GM21381 (cell line): ENCODE measurements around the gene CHMP1B.
"Not testable (repeated sequence)": the region's sequence is repeated elsewhere in the genome, so short reads cannot be mapped to it uniquely, and the experiment has no call there.

Source experiments
- ATAC-seq: cut with Tn5 transposase; IDR thresholded peaks from one replicate; pipeline ENCODE4 v1.9.1; 2021; ENCODE audit warnings: mild to moderate bottlenecking, moderate library complexity; ENCODE audit not compliant: unreplicated experiment

The CHMP1B gene

DNA sequence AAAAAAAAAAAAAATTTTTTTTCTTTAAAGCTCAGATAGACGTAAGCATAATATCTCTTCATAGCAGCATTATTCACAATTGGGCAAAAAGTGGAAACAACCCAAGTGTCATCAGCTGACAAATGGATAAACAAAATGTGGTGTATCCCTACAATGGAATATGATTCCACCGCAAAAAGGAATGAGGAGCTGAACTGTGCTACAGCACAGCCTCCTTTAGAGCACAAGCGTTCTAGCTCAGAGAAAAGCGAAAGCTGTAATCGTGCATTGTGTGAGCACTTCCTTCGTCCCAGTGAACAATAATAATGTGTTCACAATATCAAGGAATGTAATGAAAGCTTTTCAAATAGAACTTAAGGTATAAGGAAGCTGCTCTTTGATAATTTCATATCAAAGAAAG is 11.7 kb upstream of the CHMP1B start:
- ATAC-seq: no peak

DNA sequence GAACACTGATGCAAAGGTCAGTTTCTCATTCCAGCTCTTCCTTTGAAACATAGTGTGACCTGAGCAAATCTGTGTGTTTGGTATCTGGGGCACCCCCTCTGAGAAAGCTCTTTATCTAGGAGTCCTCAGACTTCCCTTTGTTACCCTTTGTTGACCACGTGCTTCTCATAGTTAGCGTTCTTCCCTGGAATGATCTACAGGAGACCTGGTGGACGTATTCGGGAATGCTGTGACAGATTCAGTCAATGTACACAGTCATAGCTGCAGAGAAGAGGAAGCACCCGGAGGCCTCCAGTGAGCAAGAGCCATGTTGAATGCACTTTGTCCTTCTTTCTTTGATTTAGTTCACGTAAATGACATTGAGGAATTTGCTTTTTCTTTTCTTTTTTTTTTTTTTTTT is 10.7 kb upstream of the CHMP1B start:
- ATAC-seq: no peak

DNA sequence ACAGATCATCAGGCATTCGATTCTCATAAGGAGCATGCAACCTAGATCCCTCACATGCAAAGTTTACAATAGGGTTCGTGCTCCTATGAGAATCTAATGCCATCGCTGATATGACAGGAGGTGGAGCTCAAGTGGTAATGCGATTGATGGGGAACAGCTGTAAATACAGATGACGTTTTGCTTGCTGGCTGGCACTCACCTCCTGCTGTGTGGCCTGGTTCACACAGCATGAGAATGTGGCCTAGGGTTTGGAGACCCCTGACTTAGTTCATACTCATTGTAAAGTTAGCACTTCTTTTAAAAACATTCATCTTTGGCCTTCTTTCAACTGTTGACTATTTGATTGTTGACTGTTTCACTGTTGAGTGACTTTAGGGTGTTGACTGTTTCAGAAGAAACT is 8.7 kb upstream of the CHMP1B start:
- ATAC-seq: no peak

DNA sequence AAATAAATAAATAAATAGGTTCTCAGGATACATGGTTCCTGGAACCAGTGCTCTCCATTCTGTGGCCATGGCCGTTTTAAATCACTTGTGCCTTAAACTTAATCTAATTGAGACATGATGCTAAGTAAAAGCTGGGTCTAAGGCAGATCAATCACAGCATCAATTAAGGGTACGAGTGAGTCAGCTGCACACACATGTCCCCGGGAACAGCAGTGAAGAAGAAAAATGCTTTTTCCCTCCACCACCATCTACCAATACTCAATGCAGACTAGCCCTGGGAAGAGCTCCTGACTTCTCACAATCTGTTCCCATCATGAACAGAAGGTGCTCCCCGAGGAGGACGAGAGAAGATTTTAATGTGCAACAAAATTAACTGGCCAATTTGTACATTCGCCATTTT is 6.8 kb upstream of the CHMP1B start:
- ATAC-seq: no peak

DNA sequence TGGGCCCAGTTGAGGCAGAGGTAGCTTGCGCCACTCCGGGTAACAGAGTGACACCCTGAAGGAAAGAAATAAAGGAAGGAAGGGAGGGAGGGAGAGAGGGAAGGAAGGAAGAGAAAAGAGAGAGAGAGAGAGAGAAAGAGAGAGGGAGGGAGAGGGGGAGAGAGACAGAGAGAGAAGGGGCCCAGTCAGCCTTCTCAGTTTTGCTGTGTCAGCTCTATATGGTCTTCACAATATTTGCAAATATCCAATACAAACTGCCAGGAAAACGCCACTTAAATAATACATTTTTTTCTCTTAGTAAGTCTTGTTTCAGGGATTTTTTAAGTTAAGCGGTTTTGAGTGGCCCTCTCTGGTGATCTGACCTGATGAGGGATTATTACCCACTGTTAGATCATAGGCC is 5.6 kb upstream of the CHMP1B start:
- no peak for ATAC-seq

DNA sequence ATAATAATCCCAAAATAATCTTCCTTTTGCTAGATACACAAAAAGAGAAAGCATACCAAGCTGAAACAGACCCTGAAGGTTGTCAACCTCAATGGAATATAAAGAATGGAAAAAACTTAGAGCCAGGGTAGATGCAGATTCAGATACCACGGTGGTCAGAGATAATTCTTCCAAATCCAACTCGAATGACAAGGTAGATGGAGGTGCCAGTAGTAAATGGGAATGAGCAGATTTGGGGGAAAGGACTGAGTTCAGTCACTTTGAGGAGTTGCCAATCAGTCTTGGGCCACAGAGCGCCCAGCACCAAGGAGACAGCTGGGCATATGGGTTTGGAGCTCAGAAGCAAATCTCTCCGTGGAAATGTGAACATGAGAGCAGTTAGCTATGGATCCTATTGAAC is 3.4 kb upstream of the CHMP1B start:
- no peak for ATAC-seq

DNA sequence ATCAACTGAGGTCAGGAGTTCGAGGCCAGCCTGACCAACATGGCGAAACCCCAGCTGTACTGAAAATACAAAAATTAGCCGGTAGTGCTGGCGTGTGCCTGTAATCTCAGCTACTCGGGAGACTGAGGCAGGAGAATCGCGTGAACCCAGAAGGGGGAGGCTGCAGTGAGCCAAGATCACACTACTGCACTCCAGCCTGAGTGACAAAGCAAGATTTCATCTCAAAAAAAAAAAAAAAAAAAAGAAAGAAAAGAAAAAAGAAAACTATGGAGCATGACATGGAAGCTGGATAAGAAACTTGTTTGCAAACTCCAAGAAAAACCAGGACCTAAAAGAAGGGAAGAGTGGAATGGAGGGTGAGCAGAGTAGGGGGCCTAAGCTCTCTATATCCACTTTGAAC is 1.9 kb upstream of the CHMP1B start:
- no peak for ATAC-seq

DNA sequence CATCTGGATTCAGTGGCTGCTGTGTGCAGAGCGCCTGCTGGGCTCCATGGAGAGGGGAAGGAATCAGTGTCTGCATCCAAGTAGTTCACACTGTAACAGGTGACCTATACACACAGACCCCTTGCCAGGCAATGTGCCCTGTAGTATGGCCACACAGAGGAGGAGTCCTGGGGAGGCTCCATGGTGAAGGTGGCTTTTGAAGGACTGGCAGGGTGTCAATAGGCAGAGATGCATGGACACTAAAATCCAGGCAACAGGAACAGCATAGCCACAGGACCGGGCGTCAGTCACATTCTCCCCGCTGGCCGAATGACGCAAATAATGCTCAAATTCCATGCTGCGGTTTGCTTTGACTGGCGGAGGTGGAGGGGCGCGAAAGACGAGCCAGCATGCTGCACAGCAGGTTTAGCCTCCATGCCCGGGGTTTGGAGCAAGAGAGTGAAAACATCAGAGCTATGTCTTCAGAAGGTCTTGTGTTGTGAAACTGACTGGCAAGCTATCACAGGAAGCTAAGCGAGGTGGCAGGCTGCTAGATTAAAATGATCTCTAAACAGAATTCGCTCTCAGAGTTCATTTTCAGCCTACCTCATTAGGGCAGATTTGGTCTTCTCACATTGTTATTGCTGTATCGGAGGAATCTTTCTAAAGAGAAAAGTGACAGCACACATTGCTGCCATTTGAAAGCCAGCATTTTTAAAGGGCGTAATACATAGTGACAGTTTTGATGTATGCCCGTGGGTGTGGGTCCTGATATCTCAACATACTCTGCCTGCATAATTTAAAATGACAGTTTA is 1.2 kb upstream of the CHMP1B start:
- ATAC-seq: no peak

DNA sequence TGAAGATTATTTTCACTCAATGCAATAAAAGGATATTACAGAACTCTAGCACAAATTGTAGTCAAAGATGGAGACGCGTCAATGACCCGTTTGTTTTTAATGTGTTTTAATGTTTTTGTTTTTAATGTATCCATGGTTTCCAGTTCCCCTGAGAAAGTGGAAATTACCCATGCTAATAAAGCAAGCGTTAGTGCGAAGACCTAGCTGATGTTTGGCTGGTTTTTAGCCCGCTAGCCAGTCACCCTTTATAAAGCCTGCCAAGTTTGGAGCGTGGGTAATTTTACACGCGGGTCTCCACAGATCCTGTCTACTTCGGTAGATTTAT is 430 bp upstream of the CHMP1B start:
- ATAC-seq: peak; percentile 31

DNA sequence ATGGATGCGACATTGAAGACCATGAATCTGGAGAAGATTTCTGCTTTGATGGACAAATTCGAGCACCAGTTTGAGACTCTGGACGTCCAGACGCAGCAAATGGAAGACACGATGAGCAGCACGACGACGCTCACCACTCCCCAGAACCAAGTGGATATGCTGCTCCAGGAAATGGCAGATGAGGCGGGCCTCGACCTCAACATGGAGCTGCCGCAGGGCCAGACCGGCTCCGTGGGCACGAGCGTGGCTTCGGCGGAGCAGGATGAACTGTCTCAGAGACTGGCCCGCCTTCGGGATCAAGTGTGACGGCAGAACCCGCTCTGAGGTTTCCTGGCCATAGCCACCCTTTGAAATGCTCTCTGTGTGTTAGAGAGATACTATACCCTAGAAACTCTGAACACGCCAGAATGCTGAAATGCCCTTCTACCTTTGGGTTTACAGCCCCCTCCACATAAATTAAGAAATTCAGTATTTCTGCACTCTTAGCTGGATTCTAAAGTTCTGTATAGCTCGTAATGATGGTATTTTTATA is 659 bp downstream of the CHMP1B start:
- no peak for ATAC-seq

DNA sequence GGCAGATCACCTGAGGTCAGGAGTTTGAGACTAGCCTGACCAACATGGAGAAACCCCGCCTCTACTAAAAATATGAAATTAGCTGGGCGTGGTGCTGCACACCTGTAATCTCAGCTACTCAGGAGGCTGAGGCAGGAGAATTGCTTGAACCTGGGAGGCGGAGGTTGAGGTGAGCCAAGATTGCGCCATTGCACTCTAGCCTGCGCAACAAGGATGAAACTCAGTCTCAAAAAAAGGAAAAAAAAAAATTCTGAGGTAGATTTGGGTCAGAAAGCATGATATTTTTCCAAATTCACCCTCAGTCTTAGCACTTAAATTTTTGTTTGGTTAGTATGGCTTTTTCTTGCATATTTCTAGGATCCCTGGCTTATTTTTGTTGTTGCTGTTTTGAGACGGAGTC is 3.3 kb downstream of the CHMP1B start:
- ATAC-seq: not testable (repeated sequence)

DNA sequence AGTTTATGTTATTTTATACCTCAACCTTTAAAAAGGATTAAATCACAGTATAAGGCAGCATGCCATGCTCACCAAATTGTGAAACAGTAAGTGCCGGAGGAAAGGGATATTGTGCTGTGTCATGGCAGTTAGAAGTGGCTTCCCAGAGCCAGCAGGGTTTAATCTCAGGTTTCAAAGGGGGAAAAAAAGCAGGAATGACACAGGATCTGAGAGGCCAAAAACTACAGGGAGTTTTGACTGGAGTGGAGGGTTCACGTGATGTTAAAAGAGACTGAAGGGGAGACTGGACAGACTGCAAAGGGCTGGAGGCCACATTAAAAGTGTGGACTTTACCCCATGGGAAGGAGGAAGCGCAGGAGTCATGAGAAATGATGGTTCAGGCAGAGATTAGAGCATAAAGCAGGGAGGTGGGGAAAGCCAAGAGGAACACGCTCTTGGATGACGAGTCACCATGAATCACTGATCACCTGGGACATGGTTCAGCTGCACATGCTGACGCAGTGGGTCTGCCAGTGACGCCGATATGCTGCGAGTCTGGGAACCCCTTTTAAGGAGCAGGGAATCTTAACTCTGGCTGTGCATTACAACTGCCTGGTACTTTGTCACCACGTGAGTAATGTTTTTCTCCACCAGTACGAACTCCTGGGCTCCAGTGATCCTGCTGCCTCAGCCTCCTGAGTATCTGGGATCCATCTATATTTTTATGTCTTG is 6.1 kb downstream of the CHMP1B start:
- no peak for ATAC-seq

DNA sequence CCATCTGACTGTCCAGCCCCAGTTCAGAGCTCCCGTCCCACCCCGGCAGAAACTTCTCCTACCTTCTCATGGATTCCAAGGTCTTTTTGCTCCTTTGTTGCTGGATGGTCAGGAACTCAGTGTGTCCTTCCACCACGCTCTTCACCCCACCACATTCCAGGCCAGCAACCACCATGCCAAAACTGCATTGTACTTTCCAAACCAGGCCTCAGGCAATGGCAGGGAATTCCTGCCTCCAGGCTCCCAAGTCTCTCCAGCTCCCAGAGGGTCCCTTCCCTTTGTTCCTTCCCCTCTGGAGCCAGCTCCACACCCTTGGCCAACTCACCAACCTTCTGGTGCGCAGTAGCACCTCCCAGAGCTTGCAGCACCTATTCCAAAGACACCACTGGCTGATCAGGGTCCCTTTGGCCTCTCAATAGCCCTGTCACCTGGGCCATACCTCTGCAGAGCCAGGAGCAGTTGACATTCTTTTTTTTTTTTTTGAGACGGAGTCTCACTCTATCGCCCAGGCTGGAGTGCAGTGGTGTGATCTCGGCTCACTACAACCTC is 8.1 kb downstream of the CHMP1B start:
- ATAC-seq: no peak

DNA sequence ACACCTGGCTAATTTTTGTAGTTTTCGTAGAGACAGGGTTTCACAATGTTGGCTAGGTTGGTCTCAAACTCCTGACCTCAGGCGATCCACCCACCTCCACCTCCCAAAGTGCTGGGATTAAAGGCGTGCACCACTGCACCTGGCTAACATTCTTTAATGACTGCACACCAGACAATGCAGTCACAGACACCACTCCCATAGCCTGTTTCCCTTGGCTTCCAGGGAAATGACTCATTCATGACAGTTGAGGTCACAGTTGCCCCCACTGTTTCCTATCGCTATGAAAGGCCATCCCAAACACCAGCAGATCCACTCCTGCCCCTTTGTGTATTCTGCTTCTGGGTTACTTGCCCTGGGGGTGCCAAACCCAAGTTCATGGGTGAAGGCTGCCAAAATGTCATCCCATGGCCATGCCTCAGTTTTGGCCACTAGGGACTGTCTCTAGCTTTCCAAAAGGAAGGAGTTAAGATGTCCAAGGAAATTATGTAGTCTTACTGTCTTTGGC is 8.7 kb downstream of the CHMP1B start:
- no peak for ATAC-seq

DNA sequence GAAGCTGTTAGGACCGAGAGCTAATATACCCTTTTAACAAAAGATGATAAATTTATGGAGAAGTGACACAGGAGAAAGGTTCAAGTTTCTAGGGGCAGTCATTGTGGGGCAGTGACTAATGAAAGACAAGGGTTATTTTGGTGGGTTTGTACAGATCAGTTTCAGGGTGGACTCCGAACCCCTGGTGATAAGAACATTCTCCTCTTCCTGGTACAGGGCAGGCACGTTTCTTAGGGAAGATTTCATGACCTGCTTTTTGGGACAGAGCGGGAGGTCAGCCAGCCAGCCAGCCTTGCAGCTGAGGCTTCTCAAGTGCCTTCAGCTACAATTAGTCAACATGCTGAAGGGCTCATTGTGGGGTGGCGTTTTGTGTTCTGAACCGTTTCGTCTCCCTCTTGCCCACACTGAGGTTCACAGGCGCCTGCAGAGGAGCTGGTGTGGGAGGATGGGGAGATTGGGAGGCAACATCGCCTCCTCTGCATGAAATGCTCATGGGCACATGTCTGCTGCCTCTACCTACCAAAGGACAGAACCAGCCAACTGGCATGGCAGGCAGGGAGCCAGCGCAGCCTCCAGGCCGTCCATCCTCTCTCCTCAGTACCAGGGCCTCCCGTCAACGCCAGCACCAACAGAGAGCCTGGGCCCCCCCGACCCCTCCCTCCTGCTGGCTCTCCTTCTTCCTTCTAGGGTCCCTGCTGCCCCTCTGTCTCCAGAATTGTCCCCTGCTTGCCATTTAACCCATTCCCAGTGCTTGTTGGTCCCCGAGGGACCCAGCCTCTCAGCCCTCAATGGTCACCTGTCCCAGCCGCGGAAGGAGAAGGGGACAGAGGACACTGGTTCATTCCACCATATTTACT is 9.6 kb downstream of the CHMP1B start:
- no peak for ATAC-seq

DNA sequence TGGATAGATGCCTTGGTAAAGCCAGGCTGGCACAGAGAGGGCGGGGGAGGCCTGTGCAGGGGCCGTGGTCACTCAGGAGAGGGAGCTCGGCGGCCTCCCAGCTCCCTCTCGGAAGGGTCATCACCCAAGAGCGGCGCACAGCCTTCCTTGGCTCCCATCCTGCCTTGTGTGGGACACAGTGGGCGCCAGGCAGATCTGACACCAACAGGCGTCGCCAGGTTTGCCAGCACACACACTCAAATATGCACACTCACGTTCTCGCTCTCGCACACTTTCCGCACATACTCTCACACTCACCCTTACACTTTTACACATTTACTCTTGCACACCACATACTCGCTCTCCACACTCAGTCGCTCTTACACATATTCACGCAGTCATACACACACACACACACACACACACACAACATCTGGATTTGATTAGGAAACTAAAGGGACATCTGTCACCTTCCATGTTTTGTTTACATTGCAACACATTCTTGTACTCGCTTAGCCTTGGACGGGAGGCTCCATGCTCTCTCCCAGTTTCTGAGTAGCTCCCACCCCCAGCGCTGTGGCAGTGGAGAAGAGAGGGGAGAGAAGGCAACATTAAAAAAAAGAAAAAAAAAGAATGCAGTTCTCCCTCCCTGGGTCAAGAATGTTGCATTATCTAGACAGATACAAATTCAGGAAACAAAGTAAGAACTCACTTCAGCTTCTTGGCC is 10.5 kb downstream of the CHMP1B start:
- no peak for ATAC-seq

DNA sequence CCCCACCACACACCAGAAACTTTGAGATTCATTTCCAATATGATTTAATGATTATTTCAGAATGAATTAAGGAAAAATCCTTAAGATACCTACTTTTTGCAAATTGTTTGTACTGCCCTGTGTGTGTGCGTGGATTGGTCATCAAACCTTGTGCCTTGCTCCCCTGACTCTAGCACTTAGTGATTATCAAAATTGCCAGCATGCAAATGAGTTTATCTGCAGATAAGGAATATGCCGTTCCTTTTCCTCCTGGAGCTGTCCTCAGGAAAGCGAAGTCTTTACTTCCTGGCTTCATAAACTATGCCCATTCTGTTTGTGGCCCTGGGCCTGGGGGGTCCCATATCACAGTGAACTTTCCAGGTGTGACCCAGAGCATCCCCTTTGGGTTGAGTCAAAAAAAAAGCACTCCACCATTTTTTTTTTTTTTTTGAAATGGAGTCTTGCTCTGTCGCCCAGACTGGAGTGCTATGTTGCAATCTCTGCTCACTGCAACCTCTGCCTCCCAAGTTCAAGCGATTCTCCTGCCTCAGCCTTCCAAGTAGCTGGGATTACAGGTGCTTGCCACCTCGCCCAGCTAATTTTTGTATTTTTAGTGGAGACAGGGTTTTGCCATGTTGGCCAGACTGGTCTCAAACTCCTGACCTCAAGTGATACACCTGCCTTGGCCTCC is 11.4 kb downstream of the CHMP1B start:
- ATAC-seq: no peak

DNA sequence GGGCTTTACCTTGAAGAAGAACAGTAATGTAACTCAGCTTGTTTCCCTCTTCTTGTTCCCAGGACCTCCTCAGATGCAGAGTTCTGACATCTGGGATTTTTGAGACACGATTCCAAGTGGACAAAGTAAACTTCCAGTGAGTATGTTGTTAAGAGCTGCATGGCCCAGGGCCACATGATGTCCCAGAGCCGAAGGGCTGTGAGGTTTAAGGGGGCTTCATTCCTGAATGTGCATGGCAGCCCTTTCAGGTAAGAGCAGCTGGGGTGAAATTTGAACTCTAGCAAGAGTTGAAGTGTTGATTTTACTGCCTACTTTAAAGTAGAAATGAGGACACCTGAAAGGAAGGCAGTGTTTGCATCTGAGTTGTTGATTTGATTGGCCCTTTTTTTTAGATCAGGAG is 13.3 kb downstream of the CHMP1B start:
- ATAC-seq: no peak

DNA sequence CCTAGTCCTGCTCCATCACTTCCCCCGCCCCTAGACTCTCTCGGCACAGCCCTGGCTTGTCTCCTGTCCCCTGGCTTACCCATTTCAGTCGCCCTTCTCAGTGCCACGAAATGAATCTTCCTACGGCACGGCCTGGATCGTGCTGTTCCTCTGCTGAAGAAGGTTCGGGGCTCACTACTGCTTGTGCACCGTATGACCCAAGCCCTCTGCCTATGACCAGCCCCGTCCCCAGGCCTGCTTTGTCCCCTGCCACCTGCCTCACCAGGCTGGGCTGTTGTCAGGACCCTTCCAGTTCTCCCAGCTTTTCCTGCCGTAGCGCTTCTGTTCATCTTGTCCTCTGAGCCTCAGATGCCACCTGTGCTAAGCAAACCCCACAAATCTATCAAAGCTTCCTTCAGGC is 13.9 kb downstream of the CHMP1B start:
- ATAC-seq: no peak

DNA sequence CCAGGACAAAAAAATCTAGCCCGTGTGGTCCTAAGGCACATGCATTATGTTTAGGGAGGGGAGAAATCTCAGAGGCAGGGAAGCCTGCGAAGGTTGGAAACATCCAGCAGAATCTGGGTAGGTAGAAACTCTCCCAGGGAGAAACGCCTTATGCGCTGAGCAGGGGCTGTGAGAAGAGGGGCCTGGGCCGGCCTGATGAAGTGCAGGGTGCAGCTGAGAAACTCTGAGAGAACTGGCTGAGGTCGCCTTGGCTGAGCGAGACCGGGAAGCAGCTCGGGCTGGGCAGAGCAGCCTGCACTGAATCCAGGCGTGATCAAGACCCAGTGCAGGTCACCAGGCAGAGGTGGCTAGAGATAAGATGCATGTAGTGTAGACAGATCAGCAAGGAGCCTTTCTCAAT is 15.1 kb downstream of the CHMP1B start:
- ATAC-seq: no peak
